Measurements from ENCODE around the gene PFKL.

The PFKL gene

DNA sequence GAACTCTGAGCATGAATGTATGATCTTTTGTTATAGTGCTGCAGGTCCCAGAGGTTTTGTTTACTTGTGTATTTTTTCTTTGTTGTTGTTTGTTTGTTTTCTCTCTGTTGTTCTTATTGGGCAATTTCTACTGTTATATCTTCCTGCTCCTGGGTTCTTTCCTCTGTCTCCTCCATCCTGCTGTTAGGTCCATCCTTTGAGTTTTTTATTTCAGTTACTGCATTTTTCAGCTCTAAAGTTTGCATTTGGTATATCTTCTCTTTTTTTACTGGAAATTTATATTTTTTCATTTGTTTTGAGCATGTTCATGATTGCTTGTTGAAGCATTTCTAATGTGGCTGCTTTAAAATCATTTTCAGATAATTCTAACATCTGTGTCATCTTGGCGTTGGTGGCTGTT lies 63.4 kb downstream of the PFKL start:
- DNase-seq (ENCODE audit: low read depth in 2 of 2): no peak

DNA sequence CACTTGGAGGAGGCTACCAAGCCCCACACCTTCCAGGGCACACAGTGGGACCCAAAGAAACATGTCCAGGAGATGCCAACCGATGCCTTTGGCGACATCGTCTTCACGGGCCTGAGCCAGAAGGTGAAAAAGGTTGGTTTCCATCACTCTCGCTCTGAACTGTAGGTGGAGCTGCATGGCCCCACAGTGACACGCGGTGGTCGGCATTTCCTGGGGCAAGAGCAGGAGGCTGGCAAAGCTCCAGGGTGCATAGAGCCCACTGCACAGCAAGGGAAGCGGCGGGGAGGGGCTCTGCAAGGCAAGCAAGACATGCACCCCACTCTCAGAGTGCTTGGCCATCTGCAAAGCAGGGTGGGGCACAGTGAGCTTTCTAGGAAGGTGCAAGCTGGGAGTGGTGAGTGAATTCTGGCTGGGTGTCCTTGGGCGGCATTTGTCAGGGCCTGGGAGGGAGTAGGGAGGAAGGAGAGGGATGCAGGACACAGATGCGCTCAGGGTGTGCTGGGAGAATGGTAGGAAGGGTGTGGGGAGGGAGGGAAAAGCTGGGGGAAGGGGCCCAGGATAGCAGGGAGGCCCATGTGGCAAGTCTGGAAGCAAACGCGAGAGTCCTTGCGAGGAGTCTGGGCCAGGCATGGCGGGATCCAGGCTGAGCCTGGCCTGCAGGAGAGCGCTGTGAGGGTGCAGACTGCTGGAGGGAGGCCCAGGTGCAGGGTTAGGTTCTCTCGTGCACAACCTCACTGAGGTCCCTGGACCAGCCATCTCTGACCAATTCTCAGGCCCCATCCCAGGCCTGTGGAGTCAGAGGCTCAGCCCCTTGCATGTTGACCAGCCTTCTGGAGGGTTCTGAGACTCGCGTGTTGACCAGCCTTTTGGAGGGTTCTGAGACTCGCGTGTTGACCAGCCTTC lies 64.5 kb downstream of the PFKL start:
- no peak for DNase-seq (ENCODE audit: low read depth in 2 of 2)

DNA sequence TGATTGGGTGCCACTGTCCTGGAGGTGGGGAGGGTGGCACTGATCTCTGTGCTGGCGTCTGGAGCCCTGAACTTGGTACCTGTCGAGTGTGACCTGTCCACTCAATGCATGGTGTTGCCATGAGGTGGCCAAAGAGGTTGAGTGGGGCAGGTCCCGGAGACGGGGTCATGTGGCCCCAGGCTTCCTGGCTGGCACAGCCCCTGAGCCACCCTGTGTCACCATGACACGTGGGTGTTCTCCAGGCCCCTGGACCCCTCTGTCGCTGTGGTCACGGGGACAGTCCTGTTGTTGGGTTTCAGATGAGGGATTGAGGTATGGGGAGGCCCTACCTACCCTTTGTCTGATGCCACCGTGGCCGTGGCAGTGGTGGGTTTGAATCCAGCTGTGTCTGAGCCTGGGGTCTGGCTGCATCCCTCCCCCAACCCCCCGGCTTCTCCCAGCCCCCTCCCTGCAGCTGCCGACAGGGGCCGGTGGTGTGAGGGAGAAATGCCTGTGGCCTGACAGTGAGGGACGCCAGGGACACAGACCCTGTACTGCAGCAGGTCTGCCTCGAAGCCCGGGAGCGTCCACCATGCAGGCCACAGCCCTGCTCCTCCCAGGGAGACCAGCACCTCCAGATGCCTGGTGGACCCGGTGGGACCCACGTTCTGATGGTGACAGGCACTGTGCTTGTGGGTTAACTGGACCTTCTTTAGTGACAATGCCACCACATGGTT lies 65.6 kb downstream of the PFKL start:
- no peak for DNase-seq (ENCODE audit: low read depth in 2 of 2)

DNA sequence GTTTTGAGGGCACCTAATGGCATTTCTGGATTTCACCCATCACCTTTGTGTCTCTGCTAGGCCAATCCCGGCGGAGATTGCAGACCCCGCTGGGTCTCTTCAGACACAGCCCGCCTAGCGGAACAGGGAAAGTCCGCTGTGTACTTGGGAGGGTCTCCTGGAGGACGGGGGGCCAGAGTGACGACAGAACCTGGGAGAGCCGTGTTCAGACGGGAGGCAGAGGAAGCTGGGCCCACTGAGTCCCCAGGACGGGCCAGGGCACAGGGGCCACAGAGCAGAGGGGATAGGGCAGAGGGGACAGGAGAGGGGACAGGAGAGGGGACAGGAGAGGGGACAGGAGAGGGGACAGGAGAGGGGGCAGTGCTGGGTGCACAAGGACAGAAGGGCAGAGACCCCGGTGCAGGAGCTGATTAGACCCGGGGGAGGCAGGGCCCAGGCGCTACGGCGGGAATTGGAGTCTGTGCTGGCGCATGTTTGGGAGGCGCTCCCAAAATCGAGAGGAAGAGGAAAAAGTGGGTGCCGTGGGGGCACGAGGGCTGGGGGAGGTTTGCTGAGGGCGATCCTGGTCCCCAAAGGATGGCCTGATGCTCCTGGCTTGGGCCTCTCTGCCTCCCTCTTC lies 66.2 kb downstream of the PFKL start:
- no peak for DNase-seq (ENCODE audit: low read depth in 2 of 2)

DNA sequence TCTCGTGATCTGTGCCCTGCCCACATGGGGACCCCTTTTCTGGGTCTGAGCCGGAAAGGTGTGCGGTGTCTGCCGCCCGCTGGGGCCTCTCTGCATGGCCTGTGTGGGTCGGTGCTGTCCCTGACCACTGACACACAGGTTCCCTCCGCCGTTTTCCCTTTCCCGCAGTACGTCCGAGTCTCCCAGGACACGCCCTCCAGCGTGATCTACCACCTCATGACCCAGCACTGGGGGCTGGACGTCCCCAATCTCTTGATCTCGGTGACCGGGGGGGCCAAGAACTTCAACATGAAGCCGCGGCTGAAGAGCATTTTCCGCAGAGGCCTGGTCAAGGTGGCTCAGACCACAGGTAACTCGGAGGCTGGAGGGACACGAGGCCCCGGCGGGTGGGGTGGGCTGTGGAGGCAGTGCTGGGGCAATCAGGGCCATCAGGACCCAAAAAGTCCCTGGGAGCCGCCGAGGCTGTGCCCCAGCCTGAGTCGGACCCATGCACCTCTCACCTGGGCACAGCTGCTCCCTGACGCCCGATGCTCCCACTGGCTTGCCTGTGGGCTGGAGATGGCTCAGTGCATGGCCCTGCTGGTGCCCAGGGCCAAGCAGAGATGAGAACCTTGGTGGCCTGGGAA lies 66.8 kb downstream of the PFKL start:
- no peak for DNase-seq (ENCODE audit: low read depth in 2 of 2)

DNA sequence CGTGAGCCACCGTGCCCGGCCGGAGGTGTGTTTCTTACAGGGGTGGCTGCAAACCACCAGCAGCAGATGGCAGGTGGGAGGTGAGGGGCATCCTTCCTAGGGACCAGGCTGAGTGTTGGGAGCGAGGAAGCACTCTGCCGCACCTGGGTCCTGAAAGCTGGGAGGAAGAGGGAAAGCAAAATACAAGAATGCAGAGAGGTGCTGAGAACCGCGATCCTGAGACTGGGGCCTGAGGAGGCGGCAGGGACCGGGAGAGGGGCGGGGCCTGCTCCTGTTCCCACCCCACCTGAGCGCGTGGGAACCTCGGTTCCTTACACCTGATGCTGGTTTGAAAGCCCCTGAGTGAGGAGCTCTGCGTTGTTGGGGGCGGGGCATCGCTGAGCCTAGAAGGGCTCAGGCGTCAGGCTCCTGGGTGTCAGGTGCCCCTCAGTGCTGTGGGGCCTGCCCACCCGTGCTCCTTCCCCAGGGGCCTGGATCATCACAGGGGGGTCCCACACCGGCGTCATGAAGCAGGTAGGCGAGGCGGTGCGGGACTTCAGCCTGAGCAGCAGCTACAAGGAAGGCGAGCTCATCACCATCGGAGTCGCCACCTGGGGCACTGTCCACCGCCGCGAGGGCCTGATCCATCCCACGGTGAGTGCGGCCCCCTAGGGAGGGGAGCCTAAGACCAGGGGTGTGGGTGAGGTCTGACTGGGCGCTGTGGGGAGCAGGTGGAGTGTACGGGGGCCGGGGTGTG lies 69.0 kb downstream of the PFKL start:
- DNase-seq (ENCODE audit: low read depth in 2 of 2): no peak

DNA sequence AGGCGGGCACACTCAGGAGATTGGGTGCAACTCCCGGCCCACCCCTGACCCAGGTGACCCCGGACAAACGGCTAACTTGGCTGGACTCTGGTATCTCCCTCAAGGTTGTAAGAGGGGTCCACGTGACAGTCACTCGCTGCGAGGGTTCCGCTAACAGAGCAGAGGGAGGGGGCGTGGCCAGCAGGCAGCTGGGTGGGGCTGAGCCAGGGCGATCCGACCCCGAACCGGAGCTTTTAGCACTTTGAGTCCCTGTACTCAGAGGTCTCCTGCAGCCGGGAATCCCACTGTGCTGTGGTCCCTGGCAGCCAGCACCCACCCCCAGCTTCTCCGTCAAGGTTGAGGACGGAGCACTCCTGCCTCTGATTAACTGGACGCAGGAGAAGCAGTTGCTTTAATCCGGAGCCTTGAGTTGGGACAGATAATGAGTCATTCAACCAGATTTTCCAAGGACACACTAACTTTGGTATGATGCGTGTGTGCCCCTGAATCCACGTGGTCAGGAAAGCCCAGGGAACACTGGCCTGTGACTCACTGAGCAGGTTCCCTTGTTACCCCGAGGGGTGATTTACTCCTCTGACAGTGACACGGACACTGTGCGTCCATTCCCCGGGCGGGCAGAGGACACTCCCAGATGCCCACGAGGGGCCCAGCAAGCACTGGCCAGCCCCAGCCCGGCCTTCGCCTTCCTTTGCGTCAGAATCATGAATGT lies 70.3 kb downstream of the PFKL start:
- no peak for DNase-seq (ENCODE audit: low read depth in 2 of 2)

DNA sequence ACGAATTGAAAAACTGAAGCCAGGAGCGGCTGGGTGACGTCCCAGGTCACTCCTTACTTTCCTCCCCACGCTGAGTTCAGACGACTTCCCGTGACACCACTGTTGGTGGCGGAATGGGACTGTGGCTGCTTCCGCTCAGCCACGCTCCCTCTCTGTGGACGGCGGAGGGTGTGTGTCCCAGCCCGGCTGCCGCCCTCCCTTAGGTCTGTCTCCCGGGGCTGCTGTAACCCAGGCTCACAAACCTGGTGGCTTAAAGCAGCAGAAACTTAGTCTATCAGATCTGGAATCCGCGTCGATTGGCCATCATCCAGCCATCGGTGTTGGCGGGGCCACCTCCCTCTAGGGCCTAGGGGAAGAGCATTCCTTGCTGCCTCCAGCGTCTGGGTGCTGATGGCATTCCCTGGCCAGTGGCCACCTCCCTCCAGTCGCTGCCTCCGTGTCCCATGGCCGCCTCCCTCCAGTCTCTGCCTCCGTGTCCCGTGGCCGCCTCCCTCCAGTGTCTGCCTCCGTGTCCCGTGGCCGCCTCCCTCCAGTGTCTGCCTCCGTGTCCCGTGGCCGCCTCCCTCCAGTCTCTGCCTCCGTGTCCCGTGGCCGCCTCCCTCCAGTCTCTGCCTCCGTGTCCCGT lies 71.0 kb downstream of the PFKL start:
- DNase-seq (ENCODE audit: low read depth in 2 of 2): no peak

DNA sequence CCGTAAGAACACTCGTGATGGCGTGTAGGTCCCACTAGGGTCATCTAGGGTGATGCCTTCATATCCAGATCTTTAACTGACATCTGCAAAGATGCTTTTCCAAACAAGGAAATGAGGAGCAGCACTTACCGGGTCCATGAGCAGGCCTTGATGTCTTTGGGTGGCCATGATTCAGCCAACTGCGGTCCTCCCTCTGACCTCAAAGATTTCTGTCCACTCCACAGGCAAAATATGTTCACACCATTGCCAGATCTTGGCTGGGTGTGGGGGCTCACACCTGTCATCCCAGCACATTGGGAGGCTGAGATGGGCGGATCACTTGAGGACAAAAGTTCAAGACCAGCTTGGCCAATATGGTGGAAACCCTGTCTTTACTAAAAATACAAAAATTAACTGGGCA lies 71.7 kb downstream of the PFKL start:
- DNase-seq (ENCODE audit: low read depth in 2 of 2): no peak

DNA sequence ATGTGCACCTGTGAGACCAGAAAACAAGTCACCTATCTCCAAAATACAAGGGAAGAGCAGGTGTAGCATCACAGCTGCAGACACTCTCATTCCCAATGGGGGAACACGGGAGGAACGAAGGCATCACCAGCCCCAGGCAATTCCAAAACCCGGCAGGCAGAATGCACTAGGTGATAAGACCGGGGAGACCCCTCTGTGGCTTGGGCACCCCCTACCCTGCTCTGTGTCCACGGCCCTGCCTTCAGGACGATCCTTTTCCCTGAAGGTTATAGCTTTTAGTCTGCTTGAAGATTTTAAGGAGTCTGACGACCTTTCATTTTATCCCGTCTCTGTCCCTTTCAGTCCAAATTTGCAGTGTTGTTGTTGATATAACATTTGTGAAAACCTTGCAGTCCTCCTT lies 72.8 kb downstream of the PFKL start:
- DNase-seq (ENCODE audit: low read depth in 2 of 2): no peak

DNA sequence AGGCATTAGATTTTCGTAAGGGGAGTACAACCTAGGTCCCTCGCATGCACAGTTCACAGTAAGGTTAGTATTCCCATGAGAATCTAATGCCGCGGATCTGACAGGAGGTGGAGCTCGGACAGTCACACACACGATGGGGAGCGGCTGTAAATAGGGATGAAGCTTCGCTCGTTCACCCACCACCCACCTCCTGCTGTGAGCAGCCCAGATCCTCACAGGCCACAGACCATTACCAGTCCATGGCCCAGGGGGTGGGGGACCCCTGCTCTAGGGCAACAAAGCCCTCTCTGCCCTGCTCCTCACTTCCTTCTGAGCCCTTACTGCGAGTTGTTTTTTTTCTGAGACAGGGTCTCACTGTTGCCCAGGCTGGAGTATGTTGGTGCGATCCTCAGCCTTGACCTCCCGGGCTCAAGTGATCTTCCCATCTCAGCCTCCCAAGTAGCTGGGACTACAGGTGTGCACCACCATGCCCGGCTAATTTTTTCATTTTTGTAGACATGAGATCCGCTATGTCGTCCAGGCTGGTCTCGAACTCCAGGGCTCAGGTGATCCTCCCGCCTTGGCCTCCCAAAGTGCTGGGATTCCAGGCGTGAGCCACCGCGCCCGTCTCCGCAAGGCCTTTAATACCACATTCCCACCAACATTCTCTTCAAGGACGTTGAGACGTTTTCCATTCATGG lies 74.9 kb downstream of the PFKL start:
- no peak for DNase-seq (ENCODE audit: low read depth in 2 of 2)

DNA sequence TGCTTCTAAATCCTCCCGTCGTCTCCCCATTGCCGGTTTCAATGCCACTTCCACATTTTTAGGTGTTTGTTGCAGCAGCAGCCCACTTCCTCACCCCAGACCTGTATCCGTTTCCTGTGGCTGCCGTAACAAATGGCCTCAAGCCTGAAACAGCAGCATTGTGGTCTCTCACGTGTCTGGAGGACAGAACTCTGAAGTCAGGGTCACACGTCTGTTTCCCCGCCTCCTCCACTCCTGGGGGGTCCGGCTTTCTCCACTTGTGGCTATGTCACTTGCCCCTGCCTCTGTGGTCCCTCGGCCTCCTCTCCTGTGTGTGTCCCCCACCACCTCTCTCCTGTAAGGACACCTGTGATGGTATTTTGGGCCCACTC lies 75.4 kb downstream of the PFKL start:
- DNase-seq (ENCODE audit: low read depth in 2 of 2): no peak

DNA sequence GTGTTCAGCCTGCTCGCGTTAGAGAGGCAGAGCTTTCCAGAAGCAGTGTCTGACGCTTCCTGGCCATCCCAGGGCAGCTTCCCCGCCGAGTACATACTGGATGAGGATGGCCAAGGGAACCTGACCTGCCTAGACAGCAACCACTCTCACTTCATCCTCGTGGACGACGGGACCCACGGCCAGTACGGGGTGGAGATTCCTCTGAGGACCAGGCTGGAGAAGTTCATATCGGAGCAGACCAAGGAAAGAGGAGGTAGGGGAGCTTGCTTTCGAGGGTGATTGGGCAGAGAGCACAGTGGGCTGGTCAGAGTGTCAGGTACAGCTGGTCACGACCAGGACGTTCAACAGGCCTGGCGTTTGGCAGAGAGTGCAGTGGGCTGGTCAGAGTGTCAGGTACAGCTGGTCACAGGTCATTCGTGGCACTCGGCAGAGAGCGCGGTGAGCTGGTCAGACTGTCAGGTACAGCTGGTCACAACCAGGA lies 75.9 kb downstream of the PFKL start:
- DNase-seq (ENCODE audit: low read depth in 2 of 2): no peak

DNA sequence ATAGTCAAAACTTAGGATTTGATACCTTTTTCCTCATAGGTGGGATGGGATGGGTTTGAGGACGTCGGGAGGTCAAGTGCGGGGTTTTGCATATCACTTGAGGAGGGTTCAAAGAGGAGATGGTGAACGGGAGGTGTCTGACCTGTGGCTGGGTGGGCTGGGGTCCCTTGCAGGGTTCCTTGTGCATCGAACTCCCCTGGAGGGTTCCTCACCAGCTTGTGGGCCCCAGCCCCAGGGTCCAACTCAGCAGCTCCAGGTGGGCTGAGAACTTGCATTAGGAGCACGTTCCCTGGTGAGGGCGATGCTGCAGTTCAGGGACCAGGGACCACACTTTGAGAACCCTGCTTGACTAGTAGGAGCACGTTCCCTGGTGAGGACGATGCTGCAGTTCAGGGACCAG lies 76.8 kb downstream of the PFKL start:
- no peak for DNase-seq (ENCODE audit: low read depth in 2 of 2)

All from stimulated activated CD8-positive, alpha-beta memory T cell treated with anti-CD3 and anti-CD28 coated beads, Interleukin-2, amount 100 ng/mL, for 48 hours (primary cell).